ENCODE measurements around the gene BAG3. TPM values are rescaled to one million over a fixed set of nuclear protein-coding genes. Genes with fewer than 3 reads are reported as not detected.

BAG3 gene
- total and polyA plus RNA-seq, 2 donors from 2014 or later = 42.0 to 54.9 TPM

DNA sequence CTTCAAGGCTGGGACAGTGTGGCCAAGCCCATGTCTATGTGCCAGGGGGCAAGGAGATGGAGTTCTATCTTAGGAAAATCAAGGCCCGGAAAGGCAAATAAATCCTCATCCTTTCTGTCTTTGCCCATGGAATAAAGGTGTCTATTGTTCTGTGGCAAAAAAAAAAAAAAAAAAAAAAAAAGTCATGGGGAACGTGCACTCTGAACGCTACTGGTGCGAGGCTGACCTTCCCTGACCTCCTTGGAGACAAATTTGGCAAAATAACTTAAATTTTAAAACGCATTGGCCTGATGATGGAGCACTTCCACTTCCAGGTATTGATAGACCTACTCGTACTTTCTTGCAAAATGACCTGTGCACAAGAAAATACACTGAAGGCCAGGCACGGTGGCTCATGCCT is 12.2 kb upstream of the BAG3 start:
- H3K9me3 ChIP-seq (ENCODE audit: control insufficient read depth in 2 of 3, insufficient read depth in 1 of 3, low read length in 3 of 3) = no peaks in the 10 kb centered on the region
- intact Hi-C loops (cut with DNase I) = no loop called here

DNA sequence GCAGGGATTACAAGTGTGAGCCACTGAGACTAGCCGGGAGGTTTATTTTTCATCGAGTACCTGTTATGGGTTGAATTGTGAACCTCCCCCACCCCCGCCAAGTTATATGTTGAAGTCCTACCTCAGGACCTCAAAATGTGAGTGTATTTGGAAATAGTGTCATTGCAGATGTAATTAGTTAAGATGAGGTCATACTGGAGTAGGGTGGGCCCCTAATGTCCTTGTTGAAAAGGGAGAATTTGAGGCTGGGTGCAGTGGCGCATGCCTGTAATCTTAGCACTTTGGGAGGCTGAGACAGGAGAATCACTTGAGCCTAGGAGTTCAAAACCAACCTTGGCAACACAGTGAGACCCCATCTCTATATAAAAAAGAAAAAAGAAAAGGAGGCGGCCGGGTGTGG is 10.8 kb upstream of the BAG3 start:
- Histone ChIP-seq H3K27me3 (ENCODE audit: control insufficient read depth, insufficient read depth, low read length) (no peaks in the 10 kb centered on the region), H3K36me3 (ENCODE audit: control insufficient read depth in 2 of 3, insufficient read depth in 3 of 3, low read length in 3 of 3) (no peaks in the 10 kb centered on the region), H3K9ac (ENCODE audit: low read length in 3 of 3) (no peak overlapping the region), H3K4me1 (ENCODE audit: control insufficient read depth in 2 of 3, insufficient read depth in 2 of 3, low read depth in 1 of 3, low read length in 3 of 3) (peaks cover 0 to 6% (median 0%) of the 10 kb centered on the region in 3 donors), H3K27ac (ENCODE audit: low read depth in 2 of 2, low read length in 2 of 2) (no peak overlapping the region), H3K4me3 (ENCODE audit: low read length in 3 of 3) (no peak overlapping the region), H3K9me3 (ENCODE audit: control insufficient read depth in 2 of 3, insufficient read depth in 1 of 3, low read length in 3 of 3) (no peaks in the 10 kb centered on the region)
- TF ChIP-seq, protein P1, sequence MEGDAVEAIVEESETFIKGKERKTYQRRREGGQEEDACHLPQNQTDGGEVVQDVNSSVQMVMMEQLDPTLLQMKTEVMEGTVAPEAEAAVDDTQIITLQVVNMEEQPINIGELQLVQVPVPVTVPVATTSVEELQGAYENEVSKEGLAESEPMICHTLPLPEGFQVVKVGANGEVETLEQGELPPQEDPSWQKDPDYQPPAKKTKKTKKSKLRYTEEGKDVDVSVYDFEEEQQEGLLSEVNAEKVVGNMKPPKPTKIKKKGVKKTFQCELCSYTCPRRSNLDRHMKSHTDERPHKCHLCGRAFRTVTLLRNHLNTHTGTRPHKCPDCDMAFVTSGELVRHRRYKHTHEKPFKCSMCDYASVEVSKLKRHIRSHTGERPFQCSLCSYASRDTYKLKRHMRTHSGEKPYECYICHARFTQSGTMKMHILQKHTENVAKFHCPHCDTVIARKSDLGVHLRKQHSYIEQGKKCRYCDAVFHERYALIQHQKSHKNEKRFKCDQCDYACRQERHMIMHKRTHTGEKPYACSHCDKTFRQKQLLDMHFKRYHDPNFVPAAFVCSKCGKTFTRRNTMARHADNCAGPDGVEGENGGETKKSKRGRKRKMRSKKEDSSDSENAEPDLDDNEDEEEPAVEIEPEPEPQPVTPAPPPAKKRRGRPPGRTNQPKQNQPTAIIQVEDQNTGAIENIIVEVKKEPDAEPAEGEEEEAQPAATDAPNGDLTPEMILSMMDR (IDR thresholded peaks at IDR 0.05; ENCODE audit: borderline replicate concordance, extremely low read depth, insufficient read depth) = no peak
- intact Hi-C loops (cut with DNase I) = no loop called here
- FAIRE-seq (no peak), DNase-seq (no peak)

More for the DNA sequence above, 12.2 kb upstream of the BAG3 start:
- Histone ChIP-seq H3K4me3 (ENCODE audit: low read length in 3 of 3) (no peak overlapping the region), H3K9ac (ENCODE audit: low read length in 3 of 3) (no peak overlapping the region), H3K4me1 (ENCODE audit: control insufficient read depth in 2 of 3, insufficient read depth in 2 of 3, low read depth in 1 of 3, low read length in 3 of 3) (peaks cover 0 to 6% (median 0%) of the 10 kb centered on the region in 3 donors), H3K36me3 (ENCODE audit: control insufficient read depth in 2 of 3, insufficient read depth in 3 of 3, low read length in 3 of 3) (no peaks in the 10 kb centered on the region), H3K27ac (ENCODE audit: low read depth in 2 of 2, low read length in 2 of 2) (no peak overlapping the region), H3K27me3 (ENCODE audit: control insufficient read depth, insufficient read depth, low read length) (no peaks in the 10 kb centered on the region)
- DNase-seq = no peak
- TF ChIP-seq, protein P1 (IDR thresholded peaks at IDR 0.05; ENCODE audit: borderline replicate concordance, extremely low read depth, insufficient read depth) = no peak
- no peak for FAIRE-seq

DNA sequence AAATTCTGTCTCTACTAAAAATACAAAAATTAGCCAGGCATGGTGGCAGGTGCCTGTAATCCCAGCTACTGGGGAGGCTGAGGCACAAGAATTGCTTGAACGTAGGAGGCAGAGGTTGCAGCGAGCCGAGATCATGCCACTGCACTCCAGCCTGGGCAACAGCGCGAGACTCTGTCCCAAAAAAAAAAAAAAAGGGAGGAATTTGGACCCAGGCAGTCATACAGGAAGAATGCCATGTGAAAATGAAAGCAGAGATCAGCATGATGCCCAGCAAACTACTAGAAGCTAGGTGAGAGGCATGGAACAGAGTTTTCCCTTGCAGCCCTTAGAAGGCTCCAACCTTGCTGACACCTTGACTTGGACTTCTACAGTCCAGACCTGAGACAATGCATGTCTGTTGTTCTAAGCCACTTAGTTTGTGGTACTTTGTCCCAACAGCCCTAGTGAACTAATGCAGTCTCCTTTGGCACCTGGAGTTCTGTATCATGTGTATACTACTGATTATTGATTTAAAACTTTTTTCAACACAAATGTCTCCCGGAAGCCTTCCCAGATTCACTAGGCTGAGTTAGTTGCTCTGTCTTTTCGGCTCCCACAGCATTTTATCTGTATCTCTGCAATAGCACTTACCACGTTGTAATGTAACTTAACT is 10.2 kb upstream of the BAG3 start:
- Histone ChIP-seq H3K27me3 (ENCODE audit: control insufficient read depth, insufficient read depth, low read length) (no peaks in the 10 kb centered on the region), H3K4me3 (ENCODE audit: low read length in 3 of 3) (no peak overlapping the region), H3K27ac (ENCODE audit: low read depth in 2 of 2, low read length in 2 of 2) (peak overlapping the region in 1 of 2 donors; percentile 25), H3K36me3 (ENCODE audit: control insufficient read depth in 2 of 3, insufficient read depth in 3 of 3, low read length in 3 of 3) (no peaks in the 10 kb centered on the region), H3K4me1 (ENCODE audit: control insufficient read depth in 2 of 3, insufficient read depth in 2 of 3, low read depth in 1 of 3, low read length in 3 of 3) (peaks cover 0 to 6% (median 0%) of the 10 kb centered on the region in 3 donors), H3K9me3 (ENCODE audit: control insufficient read depth in 2 of 3, insufficient read depth in 1 of 3, low read length in 3 of 3) (no peaks in the 10 kb centered on the region), H3K9ac (ENCODE audit: low read length in 3 of 3) (no peak overlapping the region)
- DNase-seq (peak in 1 of 5 donors; percentile 11), FAIRE-seq (no peak)
- intact Hi-C loops (cut with DNase I) = no loop called here
- TF ChIP-seq, protein P1 (IDR thresholded peaks at IDR 0.05; ENCODE audit: borderline replicate concordance, extremely low read depth, insufficient read depth) = no peak

All from kidney (tissue), 14 donors.